ENCODE data around the gene APBA2. TPM values are rescaled to one million over a fixed set of nuclear protein-coding genes. Genes with fewer than 3 reads are reported as not detected.

APBA2 gene
- total RNA-seq, 1 donor from 2014 or later, result 3.8 TPM

- H3K9me3 ChIP-seq, result no peaks in the 10 kb centered on the region
- no peak overlapping the region for H3K4me3 ChIP-seq
- H3K27ac ChIP-seq, result no peak overlapping the region
- H3K4me1 ChIP-seq, result no peaks in the 10 kb centered on the region
- DNase-seq, result no peak
- H3K36me3 ChIP-seq, result no peaks in the 10 kb centered on the region
- intact Hi-C loops (cut with DNase I), result no loop called here
- ATAC-seq, result no peak
- TF ChIP-seq CTCF (IDR thresholded peaks at IDR 0.05), result no peak
- no peaks in the 10 kb centered on the region for H3K27me3 ChIP-seq (ENCODE audit: low read depth)
These were observed 176.9 kb downstream of the APBA2 start for GRCh38 chr15:29062626-29063025.

DNA sequence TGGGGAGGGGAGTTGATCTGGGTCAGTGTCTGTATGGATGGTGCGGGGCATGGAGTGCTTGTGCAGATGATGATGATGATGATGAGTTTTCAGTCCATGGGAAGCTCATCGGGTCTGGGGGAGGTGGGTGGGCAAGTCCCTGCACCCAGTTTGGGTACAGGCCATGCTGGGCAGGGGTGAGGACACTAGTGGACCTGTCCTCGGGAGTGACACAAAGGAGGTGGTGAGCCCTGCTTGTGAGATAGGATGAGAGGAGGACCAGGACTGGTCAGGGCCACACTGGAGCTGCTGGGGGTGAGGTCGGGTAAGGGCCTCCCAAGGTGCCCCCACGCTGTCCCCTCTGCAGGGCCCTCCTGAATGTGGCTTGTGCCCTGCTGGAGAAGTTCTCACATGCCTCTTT, 177.9 kb downstream of the APBA2 start:
- no peak overlapping the region for H3K27ac ChIP-seq
- no peaks in the 10 kb centered on the region for H3K27me3 ChIP-seq (ENCODE audit: low read depth)
- intact Hi-C loops (cut with DNase I), result no loop called here
- TF ChIP-seq CTCF (IDR thresholded peaks at IDR 0.05), result no peak
- H3K4me1 ChIP-seq, result no peaks in the 10 kb centered on the region
- no peak for ATAC-seq
- no peaks in the 10 kb centered on the region for H3K36me3 ChIP-seq
- DNase-seq, result no peak
- H3K9me3 ChIP-seq, result no peaks in the 10 kb centered on the region
- H3K4me3 ChIP-seq, result no peak overlapping the region

DNA sequence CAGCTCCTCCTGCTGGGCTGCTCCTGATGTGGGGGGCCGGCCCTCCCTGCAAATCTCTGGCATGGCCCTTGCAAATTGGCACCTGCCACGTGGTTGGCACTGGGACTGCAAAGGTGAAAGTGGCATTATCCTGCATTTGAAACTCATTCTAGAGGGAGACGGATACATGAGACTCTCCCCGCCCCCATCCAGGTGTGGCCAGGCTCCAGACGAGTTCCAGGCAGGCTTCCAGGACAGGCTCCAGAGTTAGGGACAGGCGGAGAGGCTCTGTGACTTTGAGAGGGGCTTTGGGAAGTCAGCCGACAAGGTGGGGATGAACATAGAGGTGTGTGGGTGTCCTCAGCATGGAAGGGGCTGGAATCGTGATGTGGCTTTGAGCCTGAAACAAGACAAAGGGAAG, 178.5 kb downstream of the APBA2 start:
- H3K4me3 ChIP-seq, result no peak overlapping the region
- intact Hi-C loops (cut with DNase I), result no loop called here
- no peak overlapping the region for H3K27ac ChIP-seq
- no peaks in the 10 kb centered on the region for H3K4me1 ChIP-seq
- TF ChIP-seq CTCF (IDR thresholded peaks at IDR 0.05), result no peak
- H3K9me3 ChIP-seq, result no peaks in the 10 kb centered on the region
- no peak for DNase-seq
- no peaks in the 10 kb centered on the region for H3K27me3 ChIP-seq (ENCODE audit: low read depth)
- H3K36me3 ChIP-seq, result no peaks in the 10 kb centered on the region
- ATAC-seq, result no peak

DNA sequence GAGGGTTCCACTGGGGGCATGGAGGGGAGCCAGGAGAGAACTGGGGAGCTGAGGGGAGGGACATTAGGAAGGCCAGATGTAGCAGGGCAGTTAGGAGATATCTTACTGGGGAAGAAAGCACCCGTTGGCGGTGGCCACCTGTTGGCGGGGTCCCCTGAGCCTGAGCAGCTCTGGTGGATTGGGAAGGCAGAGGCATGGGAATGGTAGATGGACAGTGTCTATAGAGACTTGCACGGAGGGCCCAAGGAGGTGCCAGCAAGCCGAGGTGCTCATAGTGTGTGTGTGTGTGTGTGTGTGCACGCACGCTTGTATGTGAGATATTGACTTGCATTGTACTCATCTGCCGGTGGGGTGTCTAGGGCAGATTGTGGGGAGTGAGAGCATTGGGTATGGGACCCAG, 179.0 kb downstream of the APBA2 start:
- no peak for TF ChIP-seq CTCF (IDR thresholded peaks at IDR 0.05)
- Histone ChIP-seq H3K9me3 (no peaks in the 10 kb centered on the region), H3K27me3 (ENCODE audit: low read depth) (no peaks in the 10 kb centered on the region), H3K4me1 (no peaks in the 10 kb centered on the region), H3K36me3 (no peaks in the 10 kb centered on the region), H3K4me3 (no peak overlapping the region), H3K27ac (no peak overlapping the region)
- intact Hi-C loops (cut with DNase I), result no loop called here
- no peak for ATAC-seq
- no peak for DNase-seq

DNA sequence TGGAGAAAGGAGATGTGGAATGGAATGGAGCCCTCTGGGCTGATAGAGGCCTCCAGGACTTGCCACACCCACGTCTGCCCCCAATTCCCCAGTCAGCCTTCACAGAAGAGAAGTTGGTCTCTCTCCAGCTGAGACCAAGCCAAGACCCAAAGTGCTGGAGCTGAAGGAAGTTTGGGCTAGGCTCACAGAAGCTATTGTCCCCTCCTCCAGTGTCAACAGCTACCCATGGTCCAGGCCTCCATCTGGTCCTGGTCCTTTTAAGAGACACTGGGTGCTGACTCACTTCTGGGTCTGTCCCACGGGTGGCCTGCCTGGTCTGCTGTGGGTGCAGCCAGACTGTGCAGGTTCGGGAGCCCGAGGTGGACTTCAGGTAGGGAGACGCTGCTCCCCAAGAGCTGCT, 179.8 kb downstream of the APBA2 start:
- TF ChIP-seq CTCF (IDR thresholded peaks at IDR 0.05), result no peak
- Histone ChIP-seq H3K27ac (no peak overlapping the region), H3K4me1 (no peaks in the 10 kb centered on the region), H3K36me3 (no peaks in the 10 kb centered on the region), H3K9me3 (no peaks in the 10 kb centered on the region), H3K4me3 (no peak overlapping the region), H3K27me3 (ENCODE audit: low read depth) (no peaks in the 10 kb centered on the region)
- no peak for ATAC-seq
- intact Hi-C loops (cut with DNase I), result no loop called here
- no peak for DNase-seq

DNA sequence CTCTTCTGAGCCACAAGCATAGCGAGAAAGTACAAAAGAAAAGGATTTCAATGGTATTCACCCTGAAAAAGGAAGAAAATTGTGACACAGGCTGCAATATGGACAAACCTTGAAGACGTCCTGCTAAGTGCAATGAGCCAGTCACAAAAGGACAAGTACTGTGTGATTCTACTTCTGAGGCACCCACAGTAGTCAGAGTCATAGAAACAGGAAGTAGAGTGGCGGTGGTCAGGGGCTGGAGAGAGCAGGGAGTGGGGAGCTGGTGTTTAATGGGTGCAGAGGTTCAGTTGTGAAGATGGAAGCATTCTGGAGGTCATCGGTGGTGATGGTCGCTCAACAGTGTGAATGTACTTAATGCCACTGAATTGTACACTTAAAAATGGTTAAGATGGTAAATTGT, 180.5 kb downstream of the APBA2 start:
- Histone ChIP-seq H3K4me1 (no peaks in the 10 kb centered on the region), H3K4me3 (no peak overlapping the region), H3K36me3 (no peaks in the 10 kb centered on the region), H3K27me3 (ENCODE audit: low read depth) (no peaks in the 10 kb centered on the region), H3K9me3 (no peaks in the 10 kb centered on the region), H3K27ac (no peak overlapping the region)
- no peak for TF ChIP-seq CTCF (IDR thresholded peaks at IDR 0.05)
- intact Hi-C loops (cut with DNase I), result no loop called here
- DNase-seq (no peak), ATAC-seq (no peak)

All from lower lobe of right lung (tissue), 2 donors.